BLaER1 treated with 17β-estradiol and CSF1 and Interleukin-3, amounts not matched to agents 10 nM and 100 nM (cell line): ENCODE data around the gene DBI.

ENCODE experiments used
- H3K27ac ChIP-seq, 11 experiments: shearing (Covaris generic); formaldehyde crosslinking; 2 replicates each; pipeline ENCODE4 v1.8.1; 2022
- H3K27me3 ChIP-seq, 11 experiments: shearing (Covaris generic); formaldehyde crosslinking; 2 replicates each; pipeline ENCODE4 v1.8.1; 2022
- H3K36me3 ChIP-seq, 11 experiments: shearing (Covaris generic); formaldehyde crosslinking; 2 replicates each; pipeline ENCODE4 v1.8.1; 2022
- H3K4me1 ChIP-seq, 10 experiments: shearing (Covaris generic); formaldehyde crosslinking; 2 replicates each; pipeline ENCODE4 v1.8.1; 2022
- H3K4me2 ChIP-seq, 11 experiments: shearing (Covaris generic); formaldehyde crosslinking; 2 replicates each; pipeline ENCODE4 v1.8.1; 2022
- H3K4me3 ChIP-seq, 10 experiments: shearing (Covaris generic); formaldehyde crosslinking; 2 replicates each; pipeline ENCODE4 v1.8.1; 2022
- H3K9ac ChIP-seq, 11 experiments: shearing (Covaris generic); formaldehyde crosslinking; 2 replicates each; pipeline ENCODE4 v1.8.1; 2022
- H3K9me3 ChIP-seq, 11 experiments: shearing (Covaris generic); formaldehyde crosslinking; replicated peaks in 1 of 11; 2 replicates each; pipeline ENCODE4 v1.8.1; 2022
- H4K20me1 ChIP-seq, 11 experiments: shearing (Covaris generic); formaldehyde crosslinking; 2 replicates each; pipeline ENCODE4 v1.8.1; 2022
- Cebpa-rat ChIP-seq, 11 experiments: shearing (Covaris generic); IDR thresholded peaks; 2 replicates each; pipeline ENCODE4 v1.8.1; 2022

The DBI gene

GRCh38 chr2:119377294-119377992 is 10.7 kb downstream of the DBI start:
- peaks cover 0 to 10% (median 4%) of the 10 kb centered on the region in 11 experiments; a peak in 13 of 22 replicates for H4K20me1 ChIP-seq
- peak overlapping the region in 10 of 11 experiments; percentile 14 to 76 (median 66); a peak in 19 of 22 replicates for H3K9ac ChIP-seq
- peaks cover 41 to 70% (median 58%) of the 10 kb centered on the region in 10 experiments for H3K4me1 ChIP-seq
- peaks cover 18 to 28% (median 26%) of the 10 kb centered on the region in 11 experiments for H3K36me3 ChIP-seq
- peaks cover 13 to 27% (median 20%) of the 10 kb centered on the region in 11 experiments; a peak in 19 of 22 replicates for H3K9me3 ChIP-seq
- H3K4me2 ChIP-seq, result peak overlapping the region; percentile 72 to 89 (median 81)
- H3K27ac ChIP-seq, result peak overlapping the region; percentile 18 to 86 (median 79); a peak in 21 of 22 replicates
- TF ChIP-seq Cebpa-rat (IDR thresholded peaks at IDR 0.05), result no peak
- no peaks in the 10 kb centered on the region for H3K27me3 ChIP-seq
- peak overlapping the region in 6 of 10 experiments; percentile 2 to 40 (median 26); a peak in 9 of 20 replicates for H3K4me3 ChIP-seq

- peak overlapping the region in 10 of 11 experiments; percentile 14 to 72 (median 60); a peak in 18 of 22 replicates for H3K9ac ChIP-seq
- peak overlapping the region in 4 of 10 experiments; percentile 1 to 40 (median 14); a peak in 6 of 20 replicates for H3K4me3 ChIP-seq
- peak overlapping the region; percentile 18 to 86 (median 79); a peak in 21 of 22 replicates for H3K27ac ChIP-seq
- no peak for TF ChIP-seq Cebpa-rat (IDR thresholded peaks at IDR 0.05)
- no peaks in the 10 kb centered on the region for H3K27me3 ChIP-seq
- H4K20me1 ChIP-seq, result peaks cover 0 to 5% (median 0%) of the 10 kb centered on the region in 11 experiments; a peak in 2 of 22 replicates
- H3K4me2 ChIP-seq, result peak overlapping the region; percentile 72 to 89 (median 81)
- H3K36me3 ChIP-seq, result peaks cover 12 to 23% (median 21%) of the 10 kb centered on the region in 11 experiments
- H3K9me3 ChIP-seq, result peaks cover 9 to 22% (median 18%) of the 10 kb centered on the region in 11 experiments; a peak in 19 of 22 replicates
- peaks cover 35 to 68% (median 53%) of the 10 kb centered on the region in 10 experiments for H3K4me1 ChIP-seq
These were observed 11.2 kb downstream of the DBI start for GRCh38 chr2:119377993-119378345.

- Histone ChIP-seq H3K9ac (peak overlapping the region in 5 of 11 experiments; percentile 51 to 72 (median 64); a peak in 6 of 22 replicates), H3K27me3 (no peaks in the 10 kb centered on the region), H3K4me3 (no peak overlapping the region), H3K9me3 (peaks cover 3 to 16% (median 12%) of the 10 kb centered on the region in 11 experiments; a peak in 19 of 22 replicates), H3K27ac (peak overlapping the region in 9 of 11 experiments; percentile 68 to 86 (median 82); a peak in 19 of 22 replicates), H4K20me1 (no peaks in the 10 kb centered on the region), H3K4me1 (peaks cover 33 to 68% (median 53%) of the 10 kb centered on the region in 10 experiments), H3K4me2 (peak overlapping the region; percentile 72 to 89 (median 81)), H3K36me3 (peaks cover 6 to 17% (median 15%) of the 10 kb centered on the region in 11 experiments)
- TF ChIP-seq Cebpa-rat (IDR thresholded peaks at IDR 0.05), result no peak
These were observed 11.8 kb downstream of the DBI start for GRCh38 chr2:119378566-119378965.

GRCh38 chr2:119383410-119384140 is 16.8 kb downstream of the DBI start:
- Histone ChIP-seq H3K4me1 (peaks cover 54 to 75% (median 64%) of the 10 kb centered on the region in 10 experiments), H3K4me2 (peak overlapping the region; percentile 21 to 86 (median 64); a peak in 19 of 22 replicates)

GRCh38 chr2:119384971-119385370 is 18.2 kb downstream of the DBI start:
- Histone ChIP-seq H3K4me3 (no peak overlapping the region), H3K9ac (no peak overlapping the region), H3K27ac (peak overlapping the region in 2 of 11 experiments; percentile 7 to 17; a peak in 3 of 22 replicates), H3K36me3 (no peaks in the 10 kb centered on the region), H4K20me1 (no peaks in the 10 kb centered on the region), H3K4me2 (peak overlapping the region; percentile 28 to 86 (median 78); a peak in 21 of 22 replicates), H3K9me3 (0 out of 22 replicates have a peak, but pooled peaks cover 0 to 4% (median 0%) of the 10 kb centered on the region in 11 experiments), H3K27me3 (no peaks in the 10 kb centered on the region), H3K4me1 (peaks cover 66 to 75% (median 68%) of the 10 kb centered on the region in 10 experiments)
- no peak for TF ChIP-seq Cebpa-rat (IDR thresholded peaks at IDR 0.05)

More at GRCh38 chr2:119383410-119384140, 16.8 kb downstream of the DBI start:
- no peak overlapping the region for H3K9ac ChIP-seq
- H3K36me3 ChIP-seq, result no peaks in the 10 kb centered on the region
- H4K20me1 ChIP-seq, result no peaks in the 10 kb centered on the region
- TF ChIP-seq Cebpa-rat (IDR thresholded peaks at IDR 0.05), result no peak
- no peak overlapping the region for H3K4me3 ChIP-seq
- peak overlapping the region in 4 of 11 experiments; percentile 5 to 23 (median 11); a peak in 2 of 22 replicates for H3K27ac ChIP-seq
- H3K9me3 ChIP-seq, result 0 out of 22 replicates have a peak, but pooled peaks cover 0 to 4% (median 0%) of the 10 kb centered on the region in 11 experiments
- no peaks in the 10 kb centered on the region for H3K27me3 ChIP-seq

GRCh38 chr2:119385466-119385865 is 18.7 kb downstream of the DBI start:
- 0 out of 22 replicates have a peak, but pooled peaks cover 0 to 4% (median 0%) of the 10 kb centered on the region in 11 experiments for H3K9me3 ChIP-seq
- no peaks in the 10 kb centered on the region for H3K36me3 ChIP-seq
- peak overlapping the region in 10 of 11 experiments; percentile 40 to 86 (median 78); a peak in 20 of 22 replicates for H3K4me2 ChIP-seq
- H3K27me3 ChIP-seq, result no peaks in the 10 kb centered on the region
- peaks cover 67 to 78% (median 73%) of the 10 kb centered on the region in 10 experiments for H3K4me1 ChIP-seq
- H3K4me3 ChIP-seq, result no peak overlapping the region
- TF ChIP-seq Cebpa-rat (IDR thresholded peaks at IDR 0.05), result no peak
- no peaks in the 10 kb centered on the region for H4K20me1 ChIP-seq
- peak overlapping the region in 4 of 11 experiments; percentile 17 to 29 (median 20); a peak in 3 of 22 replicates for H3K27ac ChIP-seq
- no peak overlapping the region for H3K9ac ChIP-seq

- peak in 10 of 11 experiments; percentile 71 to 91 (median 86); a peak in 18 of 22 replicates for TF ChIP-seq Cebpa-rat (IDR thresholded peaks at IDR 0.05)
- no peaks in the 10 kb centered on the region for H3K27me3 ChIP-seq
- peak overlapping the region; percentile 65 to 81 (median 74); a peak in 21 of 22 replicates for H3K9ac ChIP-seq
- H3K36me3 ChIP-seq, result no peaks in the 10 kb centered on the region
- H3K4me2 ChIP-seq, result peak overlapping the region; percentile 65 to 86 (median 80)
- peak overlapping the region; percentile 2 to 51 (median 39); a peak in 14 of 20 replicates for H3K4me3 ChIP-seq
- H3K9me3 ChIP-seq, result 0 out of 22 replicates have a peak, but pooled peaks cover 0 to 4% (median 0%) of the 10 kb centered on the region in 11 experiments
- H3K27ac ChIP-seq, result peak overlapping the region; percentile 74 to 94 (median 86)
- H3K4me1 ChIP-seq, result peaks cover 67 to 78% (median 73%) of the 10 kb centered on the region in 10 experiments
- H4K20me1 ChIP-seq, result no peaks in the 10 kb centered on the region
These were observed 20.8 kb downstream of the DBI start for GRCh38 chr2:119387381-119388129.
